GM18507 (cell line): ENCODE data around the gene CPEB2.

Source experiments
- DNase-seq: peaks from one replicate; pipeline ENCODE4 v3.0.0; 2011; ENCODE audit warnings: low read depth; ENCODE audit not compliant: insufficient read length; ENCODE audit errors: extremely low spot score
- FAIRE-seq: peaks from 2 replicates; lab custom pipeline; 2011; peaks lifted over from hg19 to GRCh38; lab: Jason Lieb, UNC

CPEB2 gene

DNA sequence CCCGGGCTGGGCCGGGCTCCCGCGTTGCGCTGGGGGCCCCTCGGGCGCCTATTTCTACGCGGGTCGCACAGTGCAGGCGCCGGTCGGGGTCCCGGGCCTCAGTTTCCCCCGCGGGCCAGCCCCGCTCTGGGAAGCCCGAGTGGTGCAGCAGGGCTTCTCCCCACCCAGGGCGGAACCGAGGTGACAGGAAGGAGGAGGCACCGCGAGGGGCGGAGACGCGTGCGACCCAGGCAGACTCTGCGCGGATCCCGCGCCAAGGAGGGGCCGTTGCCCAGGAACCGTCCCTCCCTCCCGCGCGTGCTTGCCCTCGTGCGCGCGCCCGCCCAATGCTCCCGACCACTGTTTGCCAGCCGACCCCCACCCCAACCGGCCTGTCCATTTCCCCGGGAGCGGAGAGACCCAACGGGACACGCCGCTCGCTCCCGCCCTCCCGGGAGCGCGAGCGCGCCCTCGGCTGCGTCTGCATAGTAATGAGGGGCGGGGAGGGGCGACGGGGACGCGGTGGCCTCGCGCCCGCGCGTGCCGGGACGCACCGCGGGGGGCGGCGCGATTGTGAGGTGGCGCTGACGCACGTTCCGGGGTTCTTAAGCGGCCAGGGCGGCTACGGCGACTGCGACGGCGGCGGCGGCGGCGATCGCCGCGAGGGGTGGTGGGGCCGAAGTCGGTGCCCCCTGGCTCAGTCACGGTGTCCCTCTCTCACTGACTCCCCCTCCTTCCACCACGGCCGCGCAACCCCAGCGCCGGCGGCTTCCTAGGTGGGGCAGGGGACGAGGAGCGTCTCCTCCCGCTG, at the start of gene CPEB2:
CPEB2 (plus strand) TSS at position 613 of the 790 bp plus-strand sequence. CDS start 193 bp downstream, outside the sequence.
- DNase-seq (peak; percentile 73), FAIRE-seq (peak; percentile 97)

DNA sequence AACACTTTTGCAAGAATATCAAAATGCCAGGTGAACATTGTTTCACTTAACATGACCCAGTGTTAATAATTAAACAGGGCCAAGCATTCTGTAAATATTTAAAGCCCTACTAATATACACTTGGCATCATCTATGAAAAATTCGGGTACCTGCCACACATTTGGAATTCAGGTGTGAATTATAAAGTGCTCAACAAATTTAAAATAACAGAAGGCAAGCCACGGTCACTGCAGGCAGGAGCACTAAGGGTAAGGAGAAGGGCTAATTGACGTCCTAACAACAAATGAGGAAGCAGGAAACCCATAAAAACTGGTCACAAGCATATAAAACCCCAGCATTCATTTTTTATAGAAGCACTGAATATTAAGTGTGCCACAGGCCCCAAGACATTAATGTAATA, 43.8 kb upstream of the CPEB2 start:
- DNase-seq = no peak

DNA sequence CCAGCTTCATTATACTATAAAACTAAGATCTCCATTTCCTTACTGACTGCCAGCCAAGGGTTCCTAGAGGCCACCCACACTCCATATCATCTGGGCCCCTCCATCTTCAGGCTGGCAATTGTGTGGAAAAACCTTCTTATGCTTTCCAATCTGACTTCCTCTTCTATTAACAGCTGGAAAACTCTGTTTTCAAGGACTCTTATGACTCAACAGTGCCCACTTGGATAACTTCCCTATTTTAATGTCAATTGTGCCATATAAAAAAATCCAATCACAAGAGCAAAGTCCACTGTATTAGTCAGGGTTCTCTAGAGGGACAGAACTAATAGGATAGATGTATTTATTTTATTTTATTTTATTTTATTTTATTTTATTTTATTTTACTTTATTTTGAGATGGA, 41.0 kb upstream of the CPEB2 start:
- DNase-seq (no peak), FAIRE-seq (no peak)

More for the DNA sequence above, 43.8 kb upstream of the CPEB2 start:
- FAIRE-seq = no peak

DNA sequence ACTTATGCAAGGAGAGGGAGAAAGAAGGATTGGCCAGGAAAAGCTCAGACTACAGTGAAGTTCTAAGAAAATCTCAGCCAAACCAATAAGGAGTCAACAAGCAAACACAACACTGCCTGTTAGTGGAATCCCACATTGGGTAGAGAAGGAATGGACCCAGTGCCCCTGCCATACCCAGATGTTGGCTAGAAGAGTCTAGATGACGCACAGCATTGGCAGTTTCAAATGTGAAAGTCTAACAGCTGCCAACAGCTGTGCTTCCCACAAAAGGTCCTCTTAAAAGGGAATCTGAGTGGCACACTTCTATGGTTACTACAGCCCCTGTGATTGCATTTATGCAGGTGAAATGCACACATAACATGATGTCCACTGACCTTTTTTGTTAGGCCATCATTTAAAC, 37.2 kb upstream of the CPEB2 start:
- FAIRE-seq (no peak), DNase-seq (no peak)

DNA sequence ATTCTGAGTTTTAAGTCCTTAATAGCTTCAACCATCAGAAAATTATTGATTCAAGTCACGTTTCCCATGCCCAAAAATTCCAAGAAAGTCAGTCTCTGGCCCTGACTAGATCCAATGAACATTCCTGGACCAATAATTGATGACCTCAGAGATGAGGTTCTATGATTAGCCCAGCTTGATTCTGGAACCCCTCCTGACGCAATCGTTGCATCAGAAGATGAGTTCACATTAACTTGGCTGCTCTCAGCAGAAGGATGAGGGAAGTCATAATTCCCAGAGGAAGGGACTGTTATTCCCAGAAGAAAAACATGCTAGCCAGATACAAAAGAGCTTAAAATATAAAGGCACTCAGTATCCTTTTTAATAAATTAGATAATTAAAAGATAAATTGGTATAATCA, 34.3 kb upstream of the CPEB2 start:
- FAIRE-seq (no peak), DNase-seq (no peak)

DNA sequence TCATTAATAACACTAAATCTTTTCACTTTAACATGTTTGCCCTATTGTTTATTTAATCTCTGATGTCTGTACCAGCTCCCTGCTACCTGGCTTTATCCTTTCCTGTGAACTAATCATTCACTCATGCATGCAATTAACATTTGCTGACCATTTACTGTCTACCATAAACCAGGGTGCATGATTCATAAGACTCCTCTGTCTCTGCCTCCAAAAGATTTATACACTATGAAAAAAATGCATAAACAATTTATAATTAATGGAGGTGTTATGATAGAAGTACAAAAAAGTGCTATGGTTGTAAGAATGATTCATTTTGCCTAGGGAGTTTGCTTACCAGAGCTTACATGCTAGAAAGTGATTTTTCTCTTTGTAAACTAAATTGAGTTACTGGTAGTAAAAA, 24.5 kb upstream of the CPEB2 start:
- FAIRE-seq (no peak), DNase-seq (no peak)

DNA sequence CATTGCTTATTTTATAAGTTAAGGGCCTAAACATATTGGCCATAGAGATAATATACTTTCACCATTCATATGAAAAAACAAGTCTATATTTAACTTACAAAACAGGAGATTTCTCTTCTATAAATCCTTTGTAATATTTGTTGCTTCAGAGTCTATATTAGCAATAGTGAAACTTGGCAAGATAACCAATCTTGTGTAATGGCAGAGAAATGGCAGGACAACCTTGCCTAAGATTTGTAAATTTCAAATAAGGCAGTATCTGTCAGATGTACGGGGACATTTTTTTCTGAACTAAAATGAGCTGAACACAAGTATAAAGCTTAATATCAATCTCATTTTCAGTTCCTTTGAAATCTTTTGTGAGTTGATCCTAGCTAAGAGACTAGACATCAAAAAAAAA, 17.8 kb upstream of the CPEB2 start:
- FAIRE-seq = no peak
- DNase-seq = no peak

DNA sequence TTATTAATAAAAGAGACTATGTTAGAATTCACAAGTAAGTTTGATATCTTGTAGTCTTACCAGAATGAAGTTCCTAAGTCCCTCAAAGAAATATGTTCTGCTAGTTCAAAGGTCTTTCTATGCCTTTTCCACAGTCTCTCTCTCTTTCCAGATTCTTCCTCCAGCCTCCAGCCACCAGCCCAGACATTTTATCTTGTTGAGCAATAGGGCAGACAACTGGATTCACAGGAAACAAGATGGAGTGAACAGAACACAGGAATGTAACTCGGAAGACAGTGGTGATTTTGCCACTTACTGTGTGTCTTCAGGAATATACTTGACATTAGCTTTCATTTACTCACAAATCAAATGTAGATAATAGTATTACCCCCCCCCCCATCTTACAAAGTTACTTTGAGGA, 17.1 kb upstream of the CPEB2 start:
- FAIRE-seq (no peak), DNase-seq (no peak)

DNA sequence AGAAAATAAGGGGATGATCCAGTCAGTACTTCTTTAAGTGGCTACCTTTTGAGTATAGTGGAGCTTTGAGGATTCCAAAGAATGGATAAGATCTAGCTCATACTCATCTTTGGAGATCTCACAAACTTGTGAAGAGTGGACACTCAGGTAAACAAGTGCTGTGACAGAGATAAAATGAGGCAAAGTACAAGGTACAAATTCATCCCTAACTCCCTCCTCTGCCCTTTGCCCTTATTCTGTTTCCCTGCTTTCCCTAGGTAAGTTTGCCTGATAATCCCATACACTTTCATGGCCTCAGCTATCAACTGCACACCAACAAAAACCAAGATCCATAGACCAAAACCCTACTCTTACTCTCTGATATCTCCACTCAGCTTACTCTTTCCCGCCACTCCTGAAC, 16.4 kb upstream of the CPEB2 start:
- FAIRE-seq (no peak), DNase-seq (no peak)

DNA sequence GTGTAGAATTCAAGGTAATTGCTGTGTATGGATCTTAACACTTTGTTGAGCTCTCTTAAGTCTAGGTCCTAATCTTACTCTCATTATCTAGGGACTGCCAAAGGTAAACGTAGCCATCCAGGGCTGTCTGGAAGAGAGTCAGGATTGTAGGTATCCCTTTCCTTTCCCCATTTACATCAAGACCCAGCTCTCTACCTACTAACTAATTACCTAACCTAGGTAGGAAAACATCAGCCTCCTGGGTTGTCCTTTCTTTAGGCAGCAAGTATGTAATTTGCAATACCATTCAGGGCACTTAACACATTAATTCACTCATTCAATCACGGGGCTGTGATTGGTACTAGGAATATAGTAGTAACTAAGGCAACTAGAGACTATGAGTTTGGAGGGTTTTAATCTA, 15.2 kb upstream of the CPEB2 start:
- no peak for DNase-seq
- no peak for FAIRE-seq

DNA sequence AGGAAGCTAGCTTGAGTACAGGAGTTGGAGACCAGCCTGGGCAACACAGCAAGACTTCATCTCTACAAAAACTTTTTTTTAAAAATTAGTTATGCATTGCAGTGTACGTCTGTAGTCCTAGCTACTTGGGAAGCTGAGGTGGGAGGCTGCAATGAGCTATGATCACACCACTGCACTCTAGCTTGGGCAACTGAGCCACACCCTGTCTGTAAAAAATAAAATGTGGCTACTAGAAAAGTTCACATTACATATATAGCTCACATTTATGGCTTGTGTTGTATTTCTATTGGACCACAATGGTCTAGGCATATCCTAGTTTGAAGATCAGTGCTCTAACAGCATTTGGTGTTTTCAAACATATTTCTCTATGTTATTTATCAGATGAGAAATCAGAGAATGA, 11.8 kb upstream of the CPEB2 start:
- FAIRE-seq (no peak), DNase-seq (no peak)

DNA sequence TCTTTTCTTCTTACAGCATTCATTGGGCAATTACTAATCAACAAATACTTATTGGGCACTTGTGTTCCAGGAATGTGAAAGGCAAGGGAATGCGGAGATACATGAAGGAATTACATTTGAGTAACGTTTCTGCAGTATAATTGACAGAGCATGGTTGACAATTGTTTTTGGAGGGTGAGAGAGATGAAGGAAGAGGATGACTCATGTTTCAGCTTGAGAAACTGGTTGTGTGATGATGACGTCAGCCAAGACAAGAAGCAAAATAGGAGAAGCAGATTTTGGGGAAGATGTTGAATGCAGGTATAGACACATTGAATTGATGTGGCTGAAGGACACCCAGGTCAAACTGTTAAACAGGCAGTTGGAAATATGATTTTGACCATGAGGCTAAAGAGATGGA, 8.0 kb upstream of the CPEB2 start:
- no peak for DNase-seq
- FAIRE-seq = no peak

DNA sequence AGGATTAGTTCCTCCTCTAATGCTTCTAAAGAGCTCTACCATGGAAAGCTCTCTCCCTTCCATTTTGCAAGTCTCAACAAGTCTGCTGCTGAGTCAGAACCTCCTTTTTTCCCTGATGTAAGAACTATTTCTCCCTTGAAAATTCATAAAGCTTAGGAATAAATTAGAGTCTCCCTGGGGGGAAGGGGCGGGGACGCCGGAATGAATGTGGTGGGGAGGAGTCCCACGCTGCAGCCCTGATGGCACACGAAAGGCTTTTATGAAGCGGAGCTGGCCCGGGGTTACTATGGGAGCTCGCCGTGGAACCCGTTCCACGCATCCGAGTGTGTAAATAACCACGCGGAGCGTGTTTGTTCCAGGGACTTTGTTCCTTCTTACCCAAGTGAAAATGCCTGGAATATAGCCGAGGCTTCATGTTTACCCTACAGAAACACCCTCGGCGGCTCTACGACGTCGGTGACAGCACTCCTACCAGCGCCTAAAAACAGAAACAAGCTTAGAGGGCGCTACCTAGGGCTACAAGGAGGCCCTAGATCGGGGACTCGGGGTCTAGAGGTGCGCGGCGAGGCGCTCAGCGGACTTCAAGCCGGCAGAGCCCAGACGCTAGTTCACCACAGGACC, 923 bp upstream of the CPEB2 start:
- no peak for FAIRE-seq
- DNase-seq = no peak

DNA sequence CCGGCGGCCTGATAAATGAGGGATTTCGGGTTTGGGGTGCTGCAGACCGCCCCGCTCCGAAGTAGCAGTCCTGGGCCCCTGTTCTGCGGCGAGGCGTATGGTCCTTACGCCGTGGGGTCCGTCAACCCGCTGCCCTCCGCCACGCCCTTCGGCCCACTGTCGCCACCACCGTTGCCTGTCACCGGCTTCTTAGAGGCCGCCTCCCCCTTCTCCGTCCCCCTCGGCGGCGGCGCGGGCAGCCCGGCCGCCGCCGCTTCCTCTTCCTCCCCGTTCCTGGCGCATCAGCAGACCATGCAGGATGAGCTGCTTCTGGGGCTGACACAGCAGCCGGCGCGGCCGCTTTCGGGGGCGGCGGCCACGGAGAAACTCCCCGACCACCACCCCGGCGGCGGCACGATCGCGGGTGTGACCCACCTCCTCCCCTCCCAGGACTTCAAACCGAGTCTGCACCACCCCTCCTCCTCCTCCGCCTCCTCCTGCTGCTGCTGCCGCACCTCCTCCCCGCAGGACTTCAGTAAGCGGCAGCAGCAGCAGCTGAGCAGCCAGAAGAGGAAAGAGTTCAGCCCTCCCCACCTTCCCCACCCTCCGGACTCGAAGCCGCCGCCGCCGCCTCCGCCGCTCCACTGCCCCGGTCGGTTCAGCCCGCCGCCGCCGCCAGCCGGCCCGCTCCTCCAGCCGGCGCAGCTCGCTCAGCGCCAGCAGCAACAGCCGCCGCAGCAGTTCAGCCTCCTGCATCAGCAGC, 549 bp downstream of the CPEB2 start:
- DNase-seq (no peak), FAIRE-seq (no peak)

DNA sequence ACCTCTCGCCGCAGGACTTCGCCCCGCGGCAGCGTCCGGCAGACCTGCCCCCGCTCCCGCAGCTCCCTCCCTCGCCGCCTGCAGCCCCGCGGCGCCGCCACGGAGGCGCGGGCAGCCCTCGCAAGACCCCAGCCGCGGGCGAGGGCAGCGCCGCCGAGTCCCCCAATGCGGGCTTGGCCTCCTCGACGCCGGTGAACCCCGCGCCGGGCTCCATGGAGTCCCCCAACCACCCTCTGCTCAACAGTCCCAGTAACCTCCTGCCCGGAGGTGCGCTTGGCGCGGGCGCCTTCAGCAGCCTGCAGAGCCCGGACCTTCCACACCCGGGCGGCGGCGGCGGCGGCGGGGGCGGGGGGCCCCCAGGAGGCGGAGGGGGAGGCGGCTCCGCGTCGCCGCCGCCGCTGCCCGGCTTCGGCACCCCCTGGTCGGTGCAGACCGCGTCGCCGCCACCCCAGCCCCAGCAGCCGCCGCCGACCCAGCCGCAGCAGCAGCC, 1.2 kb downstream of the CPEB2 start:
- no peak for DNase-seq

DNA sequence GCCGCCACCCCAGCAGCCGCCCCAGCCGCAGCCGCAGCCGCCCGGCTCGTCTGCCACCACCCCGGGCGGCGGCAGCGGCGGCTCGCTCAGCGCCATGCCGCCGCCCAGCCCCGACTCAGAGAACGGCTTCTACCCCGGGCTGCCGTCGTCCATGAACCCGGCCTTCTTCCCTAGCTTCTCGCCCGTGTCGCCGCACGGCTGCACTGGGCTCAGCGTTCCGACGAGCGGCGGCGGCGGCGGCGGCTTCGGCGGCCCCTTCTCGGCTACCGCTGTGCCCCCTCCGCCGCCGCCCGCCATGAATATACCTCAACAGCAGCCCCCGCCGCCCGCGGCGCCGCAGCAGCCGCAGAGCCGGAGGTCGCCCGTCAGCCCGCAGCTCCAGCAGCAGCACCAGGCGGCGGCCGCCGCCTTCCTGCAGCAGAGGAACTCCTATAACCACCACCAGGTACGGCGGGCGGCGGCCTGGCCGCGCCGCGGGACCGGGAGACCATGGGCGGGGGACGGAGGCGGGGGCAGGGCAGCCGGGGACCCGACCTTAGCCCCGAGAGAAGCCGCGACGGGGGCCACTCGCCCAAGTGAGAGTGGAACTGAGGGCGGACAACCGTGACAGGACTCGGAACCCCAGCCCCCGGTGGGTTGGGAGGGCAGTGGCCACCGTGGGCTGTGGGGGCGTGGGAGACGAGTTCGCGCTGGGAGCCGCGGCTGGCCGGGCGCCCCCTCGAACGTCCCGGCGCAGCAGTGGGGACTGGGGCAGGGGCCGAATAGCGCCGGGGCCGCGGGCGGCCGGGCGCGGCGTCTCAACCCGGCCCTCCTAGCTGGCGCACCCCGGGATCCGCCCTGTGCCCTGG, 1.8 kb downstream of the CPEB2 start:
- no peak for FAIRE-seq

More for the DNA sequence above, 1.2 kb downstream of the CPEB2 start:
- no peak for FAIRE-seq

DNA sequence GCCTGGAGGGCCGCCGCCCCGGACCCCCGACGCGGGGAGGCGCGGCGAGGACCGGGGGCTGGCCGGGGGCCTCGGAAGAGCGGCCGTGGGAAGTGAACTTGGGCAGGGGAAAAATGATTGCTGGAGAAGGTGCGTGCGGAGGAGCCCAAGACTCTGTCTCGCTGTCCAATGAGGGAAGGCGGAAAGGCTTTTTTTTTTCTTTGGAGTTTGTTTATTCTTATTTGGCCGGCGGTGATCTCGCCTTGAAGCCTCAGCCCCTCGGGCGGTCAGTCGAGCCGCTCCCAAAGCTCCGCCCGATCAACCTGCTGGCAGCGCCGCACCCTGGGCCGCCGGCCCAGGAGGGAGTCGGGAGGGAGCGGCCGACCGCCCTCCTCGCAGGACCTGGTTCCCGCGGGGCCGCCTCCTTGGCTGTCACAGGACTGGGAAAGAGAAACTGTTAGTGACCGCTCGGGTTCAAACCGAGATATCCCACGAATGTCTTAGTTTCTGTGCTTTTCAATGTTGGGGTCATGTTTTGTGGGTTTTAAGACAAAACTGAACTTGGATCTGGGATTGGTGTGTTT, 2.5 kb downstream of the CPEB2 start:
- DNase-seq = no peak
- peak; percentile 87 for FAIRE-seq

More for the DNA sequence above, 1.8 kb downstream of the CPEB2 start:
- DNase-seq = no peak

DNA sequence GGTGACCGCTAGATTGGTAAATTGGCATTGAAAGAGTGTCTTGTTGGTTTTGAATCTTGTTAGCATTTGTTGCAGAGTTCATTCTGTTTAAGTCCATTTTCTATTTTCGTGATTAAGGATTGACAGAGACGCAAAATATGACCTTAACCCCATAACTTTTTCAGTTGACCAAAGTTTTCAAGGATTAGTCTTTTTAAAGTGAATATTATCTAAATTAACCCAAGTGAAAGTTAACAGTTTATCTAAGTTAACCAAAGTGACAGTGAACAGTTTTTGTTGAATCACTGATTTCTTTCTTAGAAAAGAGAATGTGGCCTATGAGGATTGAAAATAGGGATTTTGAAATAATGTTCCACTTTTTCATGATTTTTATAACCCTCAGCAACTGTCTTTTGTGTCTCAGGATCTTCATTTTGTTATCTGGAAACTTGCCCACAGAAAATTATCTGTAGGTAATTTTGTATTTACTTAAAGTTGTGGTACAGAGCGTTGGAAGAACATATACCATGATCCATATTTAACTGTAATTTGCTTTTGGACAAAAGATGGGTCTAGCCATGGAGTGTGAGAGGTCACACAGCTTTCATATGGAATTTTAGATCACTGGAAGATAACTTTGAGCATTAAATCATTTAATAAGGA, 3.3 kb downstream of the CPEB2 start:
- FAIRE-seq (peak; percentile 49), DNase-seq (no peak)
